NCI-H146 (cell line): Measurements from ENCODE around the gene SLC6A17.

Experiments used
- DNase-seq: peaks from one replicate; lab custom pipeline; 2025; lab: John Stamatoyannopoulos, UW

Gene SLC6A17

GRCh38 chr1:110240476-110241210 lies 90.3 kb downstream of the SLC6A17 start:
- peak; percentile 84 for DNase-seq

GRCh38 chr1:110241516-110241915 lies 91.2 kb downstream of the SLC6A17 start:
- DNase-seq: no peak

- DNase-seq: no peak
Measured at GRCh38 chr1:110242062-110242461, 91.8 kb downstream of the SLC6A17 start.

DNA sequence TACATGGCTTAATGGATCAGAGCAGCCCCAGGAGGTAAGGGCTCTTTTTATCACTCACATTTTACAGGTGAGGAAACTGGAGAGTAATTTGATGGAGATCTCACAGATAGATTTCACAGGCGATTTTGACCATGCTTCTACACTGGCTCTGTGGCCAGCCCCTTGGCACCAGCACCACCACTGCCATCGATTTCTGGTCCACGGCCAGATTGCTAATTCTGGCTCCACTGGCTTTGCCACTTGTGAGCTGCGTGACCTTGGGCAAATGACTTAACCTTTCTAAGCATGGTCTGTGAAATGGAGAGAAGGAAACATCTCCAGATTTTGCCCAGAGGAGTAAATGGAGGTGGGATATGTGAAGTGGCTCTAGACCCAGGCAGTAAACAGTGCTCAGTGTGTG lies 92.4 kb downstream of the SLC6A17 start:
- DNase-seq: no peak

DNA sequence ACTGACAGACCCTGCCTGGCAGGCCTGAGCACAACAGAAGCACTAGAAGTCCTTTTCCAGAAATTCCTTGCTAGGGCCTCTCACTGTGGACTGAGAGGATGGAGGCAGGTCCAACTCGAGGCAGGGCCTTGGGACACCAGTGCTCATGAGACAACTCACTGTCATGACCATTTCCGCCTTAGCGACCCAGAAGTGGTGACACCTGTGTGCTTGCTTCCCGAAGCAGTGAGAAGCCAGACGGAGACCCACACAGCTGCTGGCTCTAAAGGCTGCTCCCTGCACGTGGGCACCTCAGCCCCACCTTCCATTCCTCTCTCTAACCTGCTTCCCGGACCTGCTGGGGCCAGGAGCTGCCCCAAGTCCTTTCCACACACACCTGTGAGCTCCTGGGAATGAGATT lies 92.9 kb downstream of the SLC6A17 start:
- no peak for DNase-seq

DNA sequence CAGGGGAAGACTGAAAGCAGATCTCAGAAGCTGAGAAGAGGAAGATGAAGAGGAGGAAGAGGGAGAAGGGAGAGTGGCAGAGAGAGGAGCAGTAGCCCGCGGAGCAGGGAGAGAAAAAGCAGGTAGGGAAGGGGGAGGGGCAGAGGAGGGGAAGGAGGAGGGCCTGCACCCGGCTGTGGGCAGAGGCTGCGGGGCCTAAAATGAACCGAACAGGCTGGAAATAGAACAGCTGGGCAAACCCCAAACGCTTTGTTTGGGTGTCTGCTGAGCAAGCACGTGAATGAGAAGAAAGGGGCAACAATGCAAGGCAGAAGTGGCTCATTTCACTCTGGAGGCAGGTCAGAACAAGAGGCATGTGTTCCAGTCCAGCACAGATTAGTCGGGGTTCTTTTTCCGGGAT lies 93.3 kb downstream of the SLC6A17 start:
- DNase-seq: no peak

DNA sequence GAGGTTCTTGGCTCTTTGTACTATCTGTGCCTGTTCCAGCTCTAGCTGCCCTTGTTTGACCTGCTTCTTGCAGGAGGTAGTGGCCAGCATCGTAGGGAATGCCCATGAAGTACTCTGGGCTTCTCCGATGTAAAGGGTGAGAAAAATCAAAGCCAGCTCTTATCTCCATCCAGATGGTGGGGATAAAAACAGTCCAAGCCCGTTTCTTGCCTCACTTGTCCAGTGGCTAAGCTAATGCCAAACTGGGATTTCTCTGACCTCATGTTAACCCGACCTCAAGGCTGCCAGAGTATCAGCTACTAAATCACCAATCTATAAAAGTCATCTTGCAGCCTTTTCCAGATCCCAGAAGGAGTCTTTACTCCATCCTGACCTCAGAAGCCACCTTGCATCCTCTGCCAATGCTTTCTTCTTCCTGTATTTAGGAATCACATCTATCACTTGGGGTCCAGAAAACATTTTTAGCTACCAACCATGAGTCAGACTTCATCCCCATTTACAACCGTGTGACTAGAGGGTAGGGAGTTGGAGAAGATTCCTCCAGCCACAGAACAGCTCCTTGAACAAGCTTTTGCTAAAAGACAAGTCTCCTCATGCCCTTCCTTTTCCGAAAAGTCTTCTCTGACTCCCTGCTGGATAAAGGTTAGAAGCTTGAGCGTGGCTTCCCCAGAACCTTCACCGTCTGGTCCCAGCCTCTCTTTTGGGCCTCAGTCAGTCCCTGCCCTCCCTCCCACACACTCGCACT lies 95.8 kb downstream of the SLC6A17 start:
- no peak for DNase-seq

GRCh38 chr1:110248746-110249145 lies 98.5 kb downstream of the SLC6A17 start:
- DNase-seq: no peak

- DNase-seq: no peak
Measured at GRCh38 chr1:110249256-110249655, 99.0 kb downstream of the SLC6A17 start.

DNA sequence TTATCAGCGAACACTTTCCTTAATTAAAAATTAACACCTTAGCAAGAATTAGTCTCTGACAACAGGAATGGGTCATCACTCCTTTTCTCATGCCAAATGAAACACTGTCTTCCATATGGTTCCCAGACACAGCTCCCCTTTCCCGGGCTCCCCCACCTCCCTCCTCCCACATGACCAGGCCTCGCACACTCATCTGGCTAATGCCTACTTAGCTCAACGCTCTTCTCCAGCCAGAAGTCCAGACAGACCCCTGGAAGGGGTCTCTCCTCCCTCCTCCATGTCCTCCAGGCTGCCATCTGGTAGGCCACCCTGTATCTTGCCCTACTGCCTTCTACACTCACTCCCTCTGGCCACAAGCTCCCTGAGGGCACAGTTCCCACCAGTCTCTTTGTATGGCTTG lies 99.7 kb downstream of the SLC6A17 start:
- no peak for DNase-seq

- DNase-seq: no peak
Measured at GRCh38 chr1:110250749-110251148, 100.5 kb downstream of the SLC6A17 start.
